Stimulated activated CD8-positive, alpha-beta memory T cell treated with anti-CD3 and anti-CD28 coated beads, Interleukin-15, amount 100 ng/mL, for 24 hours (primary cell): ENCODE results near the gene PPDPF.
A peak's percentile ranks its signal among the peaks of the same experiment; 100 is the strongest.
"Not testable (repeated sequence)": the region's sequence is repeated elsewhere in the genome, so short reads cannot be mapped to it uniquely, and the experiment has no call there.

Experiments
- DNase-seq: peaks from one replicate; pipeline ENCODE4 v3.0.0-alpha.2; 2020; ENCODE audit warnings: low read depth

The PPDPF gene, protein sequence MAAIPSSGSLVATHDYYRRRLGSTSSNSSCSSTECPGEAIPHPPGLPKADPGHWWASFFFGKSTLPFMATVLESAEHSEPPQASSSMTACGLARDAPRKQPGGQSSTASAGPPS

DNA sequence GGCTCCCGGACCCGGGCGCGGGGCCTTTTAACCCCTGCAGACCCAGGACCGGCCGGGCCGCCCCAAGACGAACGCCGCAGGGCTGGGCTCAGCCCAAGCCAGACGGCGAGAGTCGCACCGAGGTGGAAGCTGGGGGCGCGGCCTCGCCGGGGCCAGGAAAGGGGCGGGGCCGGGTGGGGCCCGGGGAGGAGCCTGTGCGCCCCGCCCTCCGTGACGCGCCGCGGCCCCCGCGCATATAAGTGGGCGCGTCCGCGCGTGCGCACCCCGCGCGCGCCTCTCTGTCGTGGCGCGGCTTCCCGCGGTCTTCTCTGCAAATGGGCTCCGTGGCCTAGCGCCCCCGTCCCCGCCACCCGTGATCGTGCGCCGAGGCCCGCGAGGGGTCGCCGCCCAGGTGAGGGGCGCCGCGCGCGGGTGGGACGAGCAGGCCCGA lies at the start of gene PPDPF:
Gene PPDPF, plus strand, starts transcription at position 262 of the 430 bp plus-strand sequence. CDS start 544 bp downstream, outside the sequence.
- DNase-seq = peak; percentile 87

GRCh38 chr20:63471002-63471716 lies 49.4 kb upstream of the PPDPF start:
- DNase-seq = no peak

- no peak for DNase-seq
Measured at GRCh38 chr20:63471717-63471980, 48.9 kb upstream of the PPDPF start.

DNA sequence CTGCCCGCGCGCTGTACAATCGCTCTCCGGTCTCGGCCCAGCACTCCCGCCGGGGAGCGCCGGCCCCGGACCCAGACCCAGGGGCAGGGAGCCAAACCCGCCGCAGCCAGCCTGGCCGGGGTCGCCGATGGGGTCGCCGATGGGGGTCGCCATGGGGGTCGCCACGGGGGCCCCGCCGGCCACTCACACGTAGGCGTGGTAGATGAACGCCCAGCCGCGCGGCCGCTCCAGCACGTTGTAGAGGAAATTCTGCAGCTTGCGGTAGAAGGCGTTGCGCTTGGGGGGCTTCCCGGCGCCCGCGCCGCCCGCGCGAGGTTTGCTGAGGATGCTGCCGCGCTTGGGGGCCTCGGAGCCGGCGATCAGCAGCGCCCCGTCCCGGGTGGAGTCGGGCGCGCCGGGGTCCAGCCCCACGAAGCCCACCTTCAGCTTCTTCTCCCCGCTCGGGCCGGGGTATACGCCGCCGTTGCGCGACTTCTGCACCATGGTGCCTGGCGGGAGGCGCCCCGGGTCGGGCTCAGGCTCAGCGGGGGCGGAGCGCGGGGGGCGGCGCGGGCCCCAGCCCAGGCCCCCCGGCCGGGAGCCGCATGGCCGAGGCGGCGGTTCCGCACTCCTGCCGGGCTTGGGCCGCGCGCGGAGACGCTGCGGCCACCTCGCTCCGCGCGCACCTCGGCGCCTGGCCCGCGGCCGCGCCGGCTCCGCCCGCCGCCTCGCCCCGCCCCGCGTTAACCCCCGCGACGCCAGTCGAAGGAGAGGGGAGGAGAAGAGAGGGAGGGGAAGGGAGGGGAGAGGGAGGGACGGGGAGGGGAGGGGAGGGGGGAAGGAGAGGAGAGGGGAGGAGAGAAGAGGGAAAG lies 48.4 kb upstream of the PPDPF start, which contains the start of gene KCNQ2:
Gene KCNQ2, minus strand, starts transcription at position 675 of the 851 bp plus-strand sequence. Its CDS starts 192 bp downstream, at position 483.
- DNase-seq = no peak

DNA sequence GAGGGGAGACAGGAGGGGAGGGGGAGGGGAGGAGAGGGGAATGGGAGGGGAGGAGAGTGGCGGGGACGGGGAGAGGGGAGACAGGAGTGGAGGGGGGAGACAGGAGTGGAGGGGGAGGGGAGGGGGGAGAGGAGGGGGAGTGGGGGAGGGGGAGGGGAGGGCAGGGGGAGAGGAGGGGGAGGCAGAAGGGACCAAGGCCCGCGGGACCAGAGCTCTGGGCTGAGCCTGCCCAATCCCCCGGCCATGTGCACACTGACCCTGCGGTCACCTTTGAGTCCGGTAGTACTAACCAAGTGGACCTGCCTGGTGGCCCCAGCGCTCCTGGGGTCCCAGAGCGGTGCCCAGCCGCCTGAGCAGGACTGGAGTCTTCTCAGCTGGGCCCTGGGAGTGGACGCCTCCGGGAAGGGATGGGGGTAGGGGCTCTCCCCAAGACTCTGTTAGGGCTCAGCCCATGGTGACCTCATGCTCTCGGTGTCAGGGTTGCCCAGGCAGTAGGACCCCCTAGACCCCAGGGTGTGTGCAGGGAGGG lies 47.6 kb upstream of the PPDPF start:
- DNase-seq = no peak

- no peak for DNase-seq
Measured at GRCh38 chr20:63473555-63474449, 46.8 kb upstream of the PPDPF start.

- no peak for DNase-seq
Measured at GRCh38 chr20:63475209-63475608, 45.4 kb upstream of the PPDPF start.

- no peak for DNase-seq
Measured at GRCh38 chr20:63477061-63477616, 43.4 kb upstream of the PPDPF start.

GRCh38 chr20:63477944-63478343 lies 42.6 kb upstream of the PPDPF start:
- DNase-seq = no peak

GRCh38 chr20:63478346-63479302 lies 41.9 kb upstream of the PPDPF start:
- no peak for DNase-seq

DNA sequence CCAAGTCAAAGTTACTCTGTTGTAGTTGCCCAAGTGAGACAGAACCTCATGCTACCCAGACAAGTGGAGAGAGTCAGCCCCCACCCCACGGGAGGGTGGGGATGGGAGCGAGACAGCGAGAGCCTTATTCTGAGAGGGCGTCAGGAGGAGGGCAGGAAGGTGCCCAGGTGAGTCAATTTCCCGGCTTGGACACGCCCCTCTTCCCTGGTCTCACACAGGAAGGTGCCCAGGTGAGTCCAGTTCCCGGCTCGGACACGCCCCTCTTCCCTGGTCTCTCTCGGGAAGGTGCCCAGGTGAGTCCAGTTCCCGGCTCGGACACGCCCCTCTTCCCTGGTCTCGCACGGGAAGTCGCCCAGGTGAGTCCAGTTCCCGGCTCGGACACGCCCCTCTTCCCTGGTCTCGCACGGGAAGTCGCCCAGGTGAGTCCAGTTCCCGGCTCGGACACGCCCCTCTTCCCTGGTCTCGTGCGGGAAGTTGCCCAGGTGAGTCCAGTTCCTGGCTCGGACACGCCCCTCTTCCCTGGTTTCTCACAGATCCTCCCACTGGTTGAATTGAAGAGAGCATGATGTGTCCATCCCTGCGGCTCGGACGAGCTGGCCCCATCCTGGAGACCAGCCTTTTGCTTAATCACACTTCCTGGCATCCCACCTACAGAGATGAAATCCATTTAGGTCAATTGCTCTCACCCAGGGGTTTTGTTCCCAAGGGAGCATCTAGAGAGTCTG lies 40.7 kb upstream of the PPDPF start:
- DNase-seq = not testable (repeated sequence)

- no peak for DNase-seq
Measured at GRCh38 chr20:63481503-63481902, 39.1 kb upstream of the PPDPF start.

DNA sequence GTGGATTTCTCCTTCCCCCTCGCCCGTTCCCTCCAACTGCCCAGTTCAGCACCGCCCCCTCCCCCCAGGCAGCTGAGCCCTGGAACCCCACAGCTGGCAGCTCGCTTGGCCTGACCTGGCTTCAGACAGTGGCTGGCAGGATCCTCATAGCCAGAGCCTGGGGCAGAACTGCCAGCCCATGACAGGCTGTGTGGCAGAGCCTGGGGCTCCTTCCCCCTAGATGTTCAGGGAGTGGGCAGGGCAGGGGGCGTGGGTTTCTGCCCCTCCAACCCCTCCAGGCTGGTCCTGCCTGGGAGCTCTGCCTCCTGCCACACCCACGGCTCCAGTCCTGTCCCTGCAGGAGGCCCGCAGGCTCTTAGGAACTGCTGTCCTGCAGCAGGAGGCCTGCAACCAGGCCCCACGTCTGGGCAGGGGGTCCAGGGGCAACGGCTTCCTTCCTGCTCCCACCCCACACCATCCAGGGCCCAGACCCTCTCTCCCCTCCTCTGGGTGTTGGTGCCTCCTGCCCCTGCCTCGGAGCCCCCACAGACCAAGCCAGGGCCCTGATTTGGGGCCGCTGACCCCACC lies 38.5 kb upstream of the PPDPF start:
- no peak for DNase-seq

DNA sequence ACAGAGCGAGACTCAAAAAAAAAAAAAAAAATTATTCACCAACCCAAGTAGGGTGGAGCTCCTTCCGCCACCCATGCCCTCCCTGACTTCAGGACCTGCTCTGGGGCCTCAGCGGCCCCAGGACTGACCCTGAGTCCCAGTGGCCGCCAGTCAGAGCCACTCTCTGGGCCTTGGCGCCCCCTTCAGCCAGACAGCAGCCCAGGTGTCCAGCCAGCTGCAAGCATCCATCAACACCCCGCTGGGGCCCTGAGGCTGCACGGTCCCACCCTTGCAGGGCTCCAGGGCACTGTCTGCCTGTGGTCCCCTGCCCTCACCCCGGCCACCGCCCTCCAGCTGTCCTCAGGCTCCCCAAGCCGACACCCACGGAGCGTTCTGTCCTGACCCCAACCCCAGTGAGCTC lies 36.7 kb upstream of the PPDPF start:
- no peak for DNase-seq

DNA sequence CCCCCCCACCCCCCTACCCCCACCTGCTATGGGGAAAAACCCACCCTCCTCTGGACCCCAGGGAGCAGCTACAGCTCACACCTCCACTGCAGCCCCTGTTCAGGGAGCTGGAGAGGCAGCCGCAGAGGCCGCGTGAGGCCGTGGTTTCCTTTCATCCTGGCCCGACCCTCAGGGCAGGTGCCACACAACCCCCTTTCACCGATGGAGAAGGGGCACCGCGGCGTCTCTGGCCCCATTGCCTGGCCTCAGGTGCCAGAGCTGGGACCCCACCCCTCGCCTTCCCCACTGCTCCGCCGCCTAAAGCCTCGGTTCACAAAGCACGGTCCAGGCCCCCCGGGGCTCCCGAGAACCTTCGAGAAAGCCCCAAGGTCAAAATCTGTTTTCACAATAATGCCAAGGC lies 36.3 kb upstream of the PPDPF start:
- no peak for DNase-seq

- DNase-seq = no peak
Measured at GRCh38 chr20:63484651-63485403, 35.7 kb upstream of the PPDPF start.

DNA sequence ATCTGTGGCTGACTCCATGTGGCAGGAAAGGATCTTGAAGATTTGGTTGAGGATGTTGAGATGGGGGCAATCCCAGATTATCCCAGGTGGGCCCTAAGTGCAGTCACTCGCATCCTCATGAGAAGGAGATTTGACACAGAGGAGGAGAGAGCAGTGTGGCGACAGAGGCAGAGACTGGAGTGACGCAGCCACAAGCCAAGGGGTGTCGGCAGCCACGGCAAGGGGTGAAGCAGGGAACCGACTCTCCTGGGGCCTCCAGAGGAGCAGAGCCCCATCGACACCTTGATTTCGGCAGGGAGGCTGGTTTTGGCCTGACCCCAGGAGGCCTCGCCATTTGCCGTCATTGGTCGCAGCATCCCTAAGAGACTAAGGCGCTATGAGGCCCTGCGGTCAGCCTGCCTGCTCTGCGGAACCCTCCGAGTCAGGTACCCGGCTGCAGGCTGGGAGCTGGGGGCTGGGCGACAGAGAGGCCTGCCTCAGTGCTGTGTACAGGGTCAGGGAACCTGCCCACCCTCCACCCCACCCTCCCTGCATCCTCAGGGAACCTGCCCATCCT lies 34.2 kb upstream of the PPDPF start:
- no peak for DNase-seq

- no peak for DNase-seq
Measured at GRCh38 chr20:63487116-63487764, 33.3 kb upstream of the PPDPF start.
